Activated T-cell treated with anti-CD3 and anti-CD28 coated beads, Interleukin-2, amount 50 U/mL, for 1 hour (primary cell): ENCODE measurements around the gene CEACAM18.
"Not testable (repeated sequence)": the region's sequence is repeated elsewhere in the genome, so short reads cannot be mapped to it uniquely, and the experiment has no call there.

Source experiments
- DNase-seq: peaks from one replicate; pipeline ENCODE4 v3.0.0-alpha.2; 2020

The CEACAM18 gene

DNA sequence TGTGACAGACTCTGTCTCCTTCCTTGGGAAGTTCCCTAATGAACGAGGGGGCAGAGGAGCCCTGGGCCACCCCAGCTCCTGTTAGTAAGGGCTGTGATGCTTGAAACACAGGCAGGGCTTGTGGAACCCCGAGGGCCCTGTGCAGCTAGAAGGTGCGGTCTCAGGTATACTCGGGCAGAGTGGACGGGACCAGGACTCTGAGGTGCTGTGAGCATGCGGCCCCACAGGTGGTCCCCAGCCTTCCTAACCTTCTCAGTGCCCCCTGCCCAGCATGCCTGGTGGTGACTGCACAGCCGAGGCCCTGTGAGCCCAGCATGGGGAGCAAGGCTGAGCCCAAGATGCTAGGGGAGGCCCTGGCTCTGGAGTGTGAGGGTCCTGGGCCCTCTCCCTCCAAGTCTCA is 16.1 kb upstream of the CEACAM18 start:
- no peak for DNase-seq

GRCh38 chr19:51462681-51463080 is 15.7 kb upstream of the CEACAM18 start:
- no peak for DNase-seq

- not testable (repeated sequence) for DNase-seq
These were observed 14.3 kb upstream of the CEACAM18 start for GRCh38 chr19:51463976-51464581.

GRCh38 chr19:51466723-51467122 is 11.6 kb upstream of the CEACAM18 start:
- DNase-seq = no peak

- no peak for DNase-seq
These were observed 10.3 kb upstream of the CEACAM18 start for GRCh38 chr19:51467864-51468544.

- DNase-seq = no peak
These were observed 9.8 kb upstream of the CEACAM18 start for GRCh38 chr19:51468545-51468920.

- no peak for DNase-seq
These were observed 9.2 kb upstream of the CEACAM18 start for GRCh38 chr19:51469162-51469561.

GRCh38 chr19:51469629-51470028 is 8.7 kb upstream of the CEACAM18 start:
- DNase-seq = no peak

DNA sequence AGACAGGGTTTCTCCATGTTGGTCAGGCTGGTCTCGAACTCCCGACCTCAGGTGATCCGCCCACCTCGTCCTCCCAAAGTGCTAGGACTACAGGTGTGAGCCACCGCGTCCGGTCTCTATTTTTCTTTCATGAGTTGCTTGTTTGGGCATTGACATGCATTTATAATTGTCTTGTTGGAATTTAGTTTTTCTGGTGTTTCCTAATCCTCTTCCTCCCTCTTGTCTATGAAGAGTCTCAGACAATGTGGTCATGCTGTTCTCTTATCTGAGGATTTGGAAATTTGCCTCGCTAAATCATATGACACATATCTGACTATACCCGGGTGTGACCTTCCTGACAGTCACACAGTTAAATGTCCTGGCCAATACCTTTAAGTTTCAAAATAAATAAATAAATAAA is 7.4 kb upstream of the CEACAM18 start:
- no peak for DNase-seq

DNA sequence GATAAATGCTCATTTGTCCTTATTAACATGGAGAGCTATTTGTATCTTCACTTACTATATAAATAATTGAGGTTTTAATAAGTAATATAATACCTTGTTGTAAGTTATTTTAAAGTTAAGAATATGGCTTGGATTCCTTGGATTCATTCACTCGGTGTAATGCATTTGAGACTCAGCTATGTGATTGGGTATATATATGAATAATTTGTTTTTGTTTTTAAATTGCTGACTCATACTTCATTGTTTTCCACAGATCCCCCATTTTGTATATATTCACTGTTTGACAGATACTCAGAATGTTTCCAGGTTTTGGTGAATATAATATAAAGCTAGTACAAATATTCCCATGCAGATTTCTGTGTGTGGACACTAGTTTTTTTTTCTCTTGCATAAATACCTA is 6.8 kb upstream of the CEACAM18 start:
- DNase-seq = no peak

DNA sequence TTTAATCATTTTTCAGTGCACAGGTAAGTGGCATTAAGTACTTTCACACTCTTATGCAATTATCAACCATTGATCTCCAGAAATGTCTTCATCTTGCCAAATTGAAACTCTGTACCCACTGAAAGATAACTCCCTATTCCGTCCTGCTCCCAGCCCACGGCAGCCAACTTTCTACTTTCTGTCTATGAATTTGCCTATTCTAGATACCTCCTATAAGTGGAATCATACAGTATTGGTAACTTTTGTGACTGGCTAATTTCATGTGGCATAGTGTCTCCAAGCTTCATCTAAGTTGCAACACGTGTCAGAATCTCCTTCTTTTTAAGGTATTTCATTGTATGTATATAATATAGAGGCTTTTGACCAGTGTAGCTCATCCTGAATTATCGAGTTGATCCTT is 5.7 kb upstream of the CEACAM18 start:
- no peak for DNase-seq

DNA sequence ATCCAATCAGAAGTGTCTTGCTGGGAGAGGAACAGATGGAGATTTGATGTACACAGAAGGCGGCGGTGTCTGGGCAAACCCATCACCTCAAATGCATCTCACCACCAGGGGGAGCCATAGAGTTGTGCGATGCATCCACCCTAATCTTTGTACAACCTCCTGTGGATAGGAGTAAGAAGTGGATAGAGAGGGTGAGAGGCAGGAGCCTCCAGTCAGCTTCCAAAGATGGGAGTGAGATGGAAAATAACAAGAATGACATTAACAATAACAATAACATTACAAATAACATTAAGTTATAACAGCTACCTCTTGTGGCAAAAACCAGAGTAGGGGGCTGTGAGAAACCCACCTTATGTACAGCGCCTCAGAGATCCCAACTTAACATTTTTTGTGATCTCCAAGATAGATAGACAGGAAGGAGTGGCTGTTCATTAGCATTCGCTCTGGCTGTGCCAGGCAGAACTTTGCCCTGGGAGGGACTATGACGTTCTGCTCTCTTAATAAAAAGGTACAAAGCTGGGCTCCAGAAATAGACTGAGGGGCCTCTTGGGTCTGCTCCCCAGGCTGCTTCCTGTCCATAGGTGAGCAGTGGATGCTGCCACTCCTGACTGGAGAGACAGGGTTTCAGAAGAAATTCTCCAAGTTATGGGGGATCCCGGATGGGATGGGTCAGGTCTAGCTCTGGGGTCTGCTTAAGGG is 5.2 kb upstream of the CEACAM18 start:
- DNase-seq = peak; percentile 73

DNA sequence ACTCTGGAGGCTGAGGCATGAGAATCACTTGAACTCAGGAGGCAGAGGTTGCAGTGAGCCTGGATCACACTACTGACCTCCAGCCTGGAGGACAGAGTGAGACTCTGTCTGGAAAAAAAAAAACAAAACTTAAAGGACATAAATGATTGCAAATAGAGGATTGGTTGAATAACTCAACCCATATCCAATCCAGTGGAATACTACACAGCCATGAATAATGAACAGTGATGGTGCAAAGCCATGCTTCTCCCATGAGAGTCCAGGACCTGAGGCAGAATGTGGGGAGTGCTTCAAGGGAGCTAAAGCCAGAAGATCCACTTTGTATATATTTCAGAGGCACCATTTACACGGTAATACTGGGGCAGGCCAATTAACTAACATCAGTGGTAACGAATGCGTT is 2.2 kb upstream of the CEACAM18 start:
- DNase-seq = no peak

GRCh38 chr19:51477344-51477743 is 995 bp upstream of the CEACAM18 start:
- DNase-seq = no peak

DNA sequence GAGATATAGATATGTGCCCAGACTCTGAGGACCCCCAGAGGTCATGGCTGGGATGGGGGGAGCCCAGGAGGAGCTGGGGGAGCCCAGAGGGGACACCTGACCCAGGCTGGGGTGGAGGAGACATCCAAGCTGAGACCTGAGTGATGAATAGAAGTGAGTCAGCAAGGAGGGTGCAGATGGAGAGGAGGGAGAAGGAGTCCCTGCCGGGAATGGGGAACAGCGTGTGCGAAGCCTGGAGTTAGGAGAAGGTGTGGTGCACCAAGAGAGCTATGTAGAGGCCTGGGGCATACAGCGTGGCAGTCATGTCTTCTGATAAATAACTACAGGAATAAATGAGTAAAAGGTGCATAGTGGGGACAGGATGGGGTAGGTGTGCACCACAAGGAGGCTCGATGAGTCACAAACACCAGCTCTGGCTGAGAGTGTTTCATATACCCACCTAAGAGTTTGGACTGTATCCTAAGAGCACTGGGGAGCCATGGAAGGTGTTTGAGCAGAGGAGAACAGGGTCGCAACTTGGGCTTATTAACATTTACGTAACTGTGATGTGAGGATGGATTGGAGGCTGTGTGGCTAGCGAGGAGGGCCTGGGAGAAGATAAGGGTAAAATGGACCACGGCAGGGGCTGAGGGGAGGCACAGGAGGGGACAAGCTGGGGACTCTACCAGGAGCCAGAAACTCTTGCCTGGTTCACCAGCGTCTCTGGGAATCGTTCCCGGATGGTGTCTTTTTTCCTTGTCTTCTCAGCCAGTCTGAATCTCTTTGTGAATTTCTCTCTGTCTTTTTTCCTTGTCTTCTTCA is 1.4 kb downstream of the CEACAM18 start:
- no peak for DNase-seq

DNA sequence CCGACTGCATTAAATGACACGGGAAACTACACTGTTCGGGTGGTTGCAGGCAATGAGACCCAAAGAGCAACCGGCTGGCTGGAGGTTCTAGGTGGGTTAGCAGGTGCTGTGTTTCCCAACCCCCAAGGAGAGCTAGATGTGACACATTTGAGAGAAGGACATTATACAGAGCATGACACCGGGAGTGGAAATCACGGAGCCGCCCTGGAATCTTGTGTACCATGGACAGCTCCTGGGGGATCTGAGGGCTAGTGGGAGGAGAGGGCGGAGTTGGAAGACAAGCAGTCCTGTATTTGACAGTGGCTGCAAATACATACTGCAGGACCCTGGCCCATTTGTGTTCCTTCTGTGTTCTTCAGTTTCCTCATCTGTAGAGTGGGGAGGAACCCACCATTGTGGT is 2.3 kb downstream of the CEACAM18 start:
- no peak for DNase-seq

DNA sequence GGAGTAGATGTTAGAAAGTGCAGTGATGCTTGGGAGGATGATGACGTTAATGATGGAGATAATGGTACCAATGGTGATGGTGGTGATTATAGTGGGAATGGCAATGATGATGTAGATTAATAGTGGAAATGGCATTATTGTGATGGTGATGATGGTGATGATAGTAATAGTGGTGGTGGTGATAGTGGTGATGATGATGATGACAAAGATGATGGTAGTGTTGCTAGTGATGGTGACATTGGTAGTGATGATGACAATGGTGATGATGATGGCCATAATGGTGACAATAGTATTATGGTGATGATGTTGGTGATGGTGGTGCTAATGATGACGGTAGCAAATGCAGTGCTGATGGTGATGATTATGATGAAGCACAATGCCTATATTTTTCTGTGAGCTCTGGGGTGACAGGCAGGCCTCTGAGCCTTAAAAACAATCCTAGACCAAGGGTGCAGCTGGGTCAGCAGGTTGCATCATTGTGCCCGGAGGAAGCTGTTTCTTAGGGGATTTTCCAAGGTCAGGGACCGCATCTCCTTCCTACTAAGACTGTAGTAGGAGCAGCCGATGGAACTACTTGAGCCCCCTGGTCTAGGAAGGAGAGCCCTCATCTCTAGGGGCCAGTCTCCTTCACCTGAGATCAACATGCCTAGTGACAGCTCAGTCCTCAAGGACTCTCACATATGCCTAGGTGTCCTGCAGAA is 7.8 kb downstream of the CEACAM18 start:
- DNase-seq = no peak

DNA sequence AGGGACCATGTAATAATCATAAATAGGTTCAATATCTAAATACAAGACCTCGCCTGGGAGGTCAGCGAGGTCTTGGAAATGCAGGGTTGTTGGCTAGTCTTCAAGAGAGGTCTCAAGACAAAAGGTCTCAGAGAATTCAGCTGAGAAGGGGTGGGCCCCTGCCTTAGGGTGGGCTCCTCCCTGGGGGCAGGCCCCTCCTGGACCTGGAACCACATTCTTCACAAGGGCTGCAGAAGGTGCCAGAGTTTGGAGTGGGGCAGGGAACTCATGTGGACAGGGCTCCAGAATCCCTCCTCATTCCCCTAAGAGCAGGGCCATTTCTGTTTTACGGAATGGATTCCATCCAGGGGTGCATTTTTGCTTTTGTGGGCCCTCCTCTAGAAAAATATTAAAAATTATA is 10.2 kb downstream of the CEACAM18 start:
- DNase-seq = no peak

DNA sequence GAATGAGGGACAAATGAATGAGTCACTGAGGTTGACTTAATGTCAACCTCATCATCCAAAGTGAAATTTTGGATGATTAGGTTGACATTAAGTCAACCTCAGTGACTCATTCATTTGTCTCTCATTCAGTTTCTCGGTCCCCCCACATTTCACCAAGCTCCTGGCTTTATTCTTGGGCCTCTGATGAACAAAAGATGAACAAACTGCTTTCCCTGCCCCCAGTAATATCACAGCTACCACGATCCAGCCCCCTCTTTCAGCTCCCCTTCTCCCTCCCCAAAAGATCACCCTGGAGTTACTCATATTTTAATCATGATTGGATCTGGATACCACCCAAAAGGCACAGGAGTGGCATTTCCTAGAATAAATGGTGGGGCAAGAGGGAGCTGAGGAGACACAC is 10.8 kb downstream of the CEACAM18 start:
- DNase-seq = no peak

GRCh38 chr19:51490676-51491075 is 12.3 kb downstream of the CEACAM18 start:
- no peak for DNase-seq

DNA sequence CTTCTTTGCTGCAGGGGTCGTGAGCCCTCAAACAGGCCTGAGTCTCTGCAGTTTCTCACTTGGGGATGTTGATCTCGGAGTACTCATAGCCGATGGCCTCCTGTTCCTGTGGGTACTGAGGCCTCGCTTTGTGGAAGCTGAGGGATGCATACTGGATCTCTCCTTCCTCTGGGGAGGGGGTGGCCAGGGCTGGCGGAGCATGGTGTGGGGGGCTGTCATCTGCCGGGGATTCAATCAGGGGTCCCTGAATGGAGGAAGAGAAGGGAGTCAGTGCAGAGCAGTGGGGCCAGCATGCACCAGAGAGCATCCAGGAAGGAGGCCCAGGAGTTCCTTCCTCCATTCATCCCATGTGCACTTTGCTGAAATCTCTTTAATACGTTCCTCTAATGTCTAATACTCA is 13.2 kb downstream of the CEACAM18 start:
- no peak for DNase-seq

DNA sequence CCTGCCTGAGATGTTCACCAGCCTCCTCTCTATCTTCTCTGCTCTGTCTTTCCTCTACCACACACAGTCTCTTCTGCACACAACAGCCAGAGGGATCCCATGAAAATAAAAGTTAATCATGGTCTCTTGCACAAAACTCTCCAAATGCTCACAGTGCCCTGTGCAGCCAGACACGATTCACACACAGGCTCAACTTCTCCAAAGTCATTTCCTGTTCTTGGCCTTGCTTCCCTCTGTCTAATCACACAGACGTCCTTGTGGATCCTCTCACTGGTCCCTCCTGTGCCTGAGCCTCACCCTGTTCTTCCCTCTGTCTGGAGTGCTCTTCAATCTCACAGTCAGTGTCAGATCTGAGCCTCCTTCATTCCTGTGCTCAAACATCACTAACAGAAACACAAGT is 15.4 kb downstream of the CEACAM18 start:
- DNase-seq = no peak

- no peak for DNase-seq
These were observed 19.3 kb downstream of the CEACAM18 start for GRCh38 chr19:51497666-51498065.
